PC-3 (cell line): ENCODE data around the gene PDK1.

ENCODE experiments used
- CTCF ChIP-seq: fragments of 300-600 bp; sonication (generic); conservative IDR thresholded peaks from 2 replicates; pipeline ENCODE4 v1.5.1; 2017; ENCODE audit warnings: antibody characterized with exemption, low read depth, mild to moderate bottlenecking, low read length
- EZH2 ChIP-seq: fragments of 300-600 bp; sonication (generic); IDR thresholded peaks from one replicate; pipeline ENCODE4 v1.6.1; 2017; ENCODE audit warnings: antibody characterized with exemption, mild to moderate bottlenecking, low read length; ENCODE audit not compliant: unreplicated experiment

- no peak for TF ChIP-seq CTCF
- TF ChIP-seq EZH2 = no peak
Measured at GRCh38 chr2:172624996-172625395, 69.1 kb downstream of the PDK1 start.
